GM12865 (cell line): Measurements from ENCODE around the gene MEIS3.

ENCODE experiments used
- DNase-seq: peaks from one replicate; pipeline ENCODE4 v3.0.0; 2010; ENCODE audit warnings: low read depth
- H3K4me3 ChIP-seq: 2 replicates; pipeline ENCODE4 v1.5.1; 2011; ENCODE audit warnings: mild to moderate bottlenecking, low read depth, low read length, control low read depth
- TF ChIP-seq, protein P1 (sequence below): IDR thresholded peaks from 2 replicates; pipeline ENCODE4 v1.5.1; 2011; ENCODE audit warnings: low read length, control low read depth, low read depth, inconsistent platforms; ENCODE audit not compliant: insufficient read depth; ENCODE audit errors: missing control alignments

Gene MEIS3

DNA sequence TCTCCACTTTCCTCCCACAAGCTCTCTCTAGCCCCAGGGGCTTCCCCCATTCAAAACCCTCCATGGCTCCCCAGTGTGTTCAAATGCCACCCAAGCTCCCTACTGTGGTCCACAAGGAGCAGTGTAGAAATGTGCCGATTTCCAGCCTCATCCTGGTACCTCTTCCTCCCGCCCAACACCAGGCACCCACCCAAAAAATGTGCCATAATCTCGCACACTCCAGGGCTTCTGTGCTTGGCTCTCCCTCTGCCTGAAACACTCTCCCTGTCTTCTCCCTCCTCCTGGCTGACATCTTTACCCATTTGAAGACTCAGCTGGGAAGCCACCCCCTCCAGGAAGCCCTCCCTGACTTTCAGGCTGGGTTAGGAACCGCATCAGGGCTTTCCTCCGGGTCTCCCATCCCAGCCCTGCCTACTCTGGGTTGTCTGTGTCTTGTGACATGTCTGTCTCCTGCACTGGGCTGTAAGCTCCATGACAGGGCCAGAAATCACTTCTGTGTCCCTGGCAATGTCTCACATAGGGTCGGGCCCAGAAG, 16.6 kb upstream of the MEIS3 start:
- H3K4me3 ChIP-seq = no peak overlapping the region
- TF ChIP-seq, protein P1, sequence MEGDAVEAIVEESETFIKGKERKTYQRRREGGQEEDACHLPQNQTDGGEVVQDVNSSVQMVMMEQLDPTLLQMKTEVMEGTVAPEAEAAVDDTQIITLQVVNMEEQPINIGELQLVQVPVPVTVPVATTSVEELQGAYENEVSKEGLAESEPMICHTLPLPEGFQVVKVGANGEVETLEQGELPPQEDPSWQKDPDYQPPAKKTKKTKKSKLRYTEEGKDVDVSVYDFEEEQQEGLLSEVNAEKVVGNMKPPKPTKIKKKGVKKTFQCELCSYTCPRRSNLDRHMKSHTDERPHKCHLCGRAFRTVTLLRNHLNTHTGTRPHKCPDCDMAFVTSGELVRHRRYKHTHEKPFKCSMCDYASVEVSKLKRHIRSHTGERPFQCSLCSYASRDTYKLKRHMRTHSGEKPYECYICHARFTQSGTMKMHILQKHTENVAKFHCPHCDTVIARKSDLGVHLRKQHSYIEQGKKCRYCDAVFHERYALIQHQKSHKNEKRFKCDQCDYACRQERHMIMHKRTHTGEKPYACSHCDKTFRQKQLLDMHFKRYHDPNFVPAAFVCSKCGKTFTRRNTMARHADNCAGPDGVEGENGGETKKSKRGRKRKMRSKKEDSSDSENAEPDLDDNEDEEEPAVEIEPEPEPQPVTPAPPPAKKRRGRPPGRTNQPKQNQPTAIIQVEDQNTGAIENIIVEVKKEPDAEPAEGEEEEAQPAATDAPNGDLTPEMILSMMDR = no peak
- no peak for DNase-seq

DNA sequence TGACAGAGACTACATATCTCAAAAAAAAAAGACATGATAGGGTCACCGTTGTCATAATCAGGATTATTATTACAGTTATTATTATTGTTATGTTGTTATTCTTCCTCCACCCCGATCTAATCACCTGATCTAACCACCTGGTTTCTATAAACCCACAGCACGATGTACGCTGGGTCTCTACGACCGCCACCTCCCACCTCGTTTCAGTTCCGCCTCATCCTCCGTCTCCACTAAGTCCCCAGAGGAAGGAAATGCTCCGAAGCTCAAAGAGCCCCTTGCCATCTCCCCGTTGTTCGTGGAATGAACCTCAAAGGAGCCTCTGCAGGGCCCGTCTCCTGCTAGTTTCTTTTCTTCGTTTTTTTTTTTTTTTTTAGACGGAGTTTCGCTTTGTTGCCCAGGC, 15.9 kb upstream of the MEIS3 start:
- TF ChIP-seq, protein P1 = no peak
- no peak overlapping the region for H3K4me3 ChIP-seq
- DNase-seq = peak; percentile 60

DNA sequence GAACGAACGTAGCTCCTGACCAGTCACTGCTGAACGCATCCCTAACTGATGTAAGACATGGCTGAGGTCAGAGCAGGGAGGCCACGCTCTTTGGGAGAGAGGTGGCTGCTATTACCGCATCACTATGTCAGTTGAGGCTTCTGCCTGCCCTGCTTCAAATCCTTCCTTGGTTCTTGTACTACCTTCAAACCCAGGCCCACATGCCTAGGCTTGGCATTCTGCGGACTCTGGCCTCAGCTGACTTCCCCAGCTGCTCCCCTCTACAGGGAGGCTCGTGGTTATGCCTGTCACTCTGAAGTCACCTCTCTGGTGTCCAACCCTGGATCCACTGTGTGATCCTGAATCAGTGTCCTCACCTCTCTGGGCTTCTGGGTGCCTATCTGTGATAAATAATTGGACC, 14.8 kb upstream of the MEIS3 start:
- no peak for DNase-seq
- TF ChIP-seq, protein P1 = no peak
- no peak overlapping the region for H3K4me3 ChIP-seq

DNA sequence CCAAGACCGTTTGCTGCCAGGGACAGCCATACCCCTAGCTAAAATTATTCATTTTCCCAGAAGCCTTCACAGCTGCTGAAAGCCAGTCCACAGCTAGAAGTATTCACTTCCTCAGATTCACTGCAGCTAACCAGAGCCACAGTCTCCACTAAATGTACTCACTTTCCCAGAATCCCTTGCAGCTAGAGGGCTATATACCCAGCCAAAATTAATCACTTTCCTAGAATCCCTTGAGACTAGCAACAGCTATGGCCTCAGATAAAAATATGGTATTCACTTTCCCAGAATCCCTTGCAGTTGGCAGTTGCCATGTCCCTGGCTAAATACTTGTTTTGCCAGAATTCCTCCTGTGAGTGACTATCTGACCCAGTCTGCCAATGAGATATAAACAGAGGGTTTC, 13.8 kb upstream of the MEIS3 start:
- DNase-seq = no peak
- no peak overlapping the region for H3K4me3 ChIP-seq
- TF ChIP-seq, protein P1 = no peak

DNA sequence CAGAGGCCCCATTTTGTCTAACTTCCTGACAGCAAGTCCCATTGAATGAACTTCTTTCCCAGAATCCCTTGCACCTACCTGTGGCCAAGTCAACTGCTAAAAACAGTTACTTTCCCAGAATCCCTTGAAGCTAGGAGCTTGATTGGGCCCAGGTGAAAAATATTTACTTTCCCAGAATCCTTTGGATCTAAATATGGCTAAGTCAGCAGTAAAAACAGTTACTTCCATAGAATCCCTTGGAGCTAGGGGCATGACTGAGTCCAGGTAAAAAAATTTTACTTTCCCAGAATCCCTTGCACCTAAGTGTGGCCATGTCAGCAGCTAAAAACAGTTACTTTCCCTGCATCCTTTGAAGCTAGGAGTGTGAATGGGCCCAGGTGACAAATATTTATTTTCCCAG, 13.2 kb upstream of the MEIS3 start:
- no peak for DNase-seq
- H3K4me3 ChIP-seq = no peak overlapping the region
- TF ChIP-seq, protein P1 = no peak

DNA sequence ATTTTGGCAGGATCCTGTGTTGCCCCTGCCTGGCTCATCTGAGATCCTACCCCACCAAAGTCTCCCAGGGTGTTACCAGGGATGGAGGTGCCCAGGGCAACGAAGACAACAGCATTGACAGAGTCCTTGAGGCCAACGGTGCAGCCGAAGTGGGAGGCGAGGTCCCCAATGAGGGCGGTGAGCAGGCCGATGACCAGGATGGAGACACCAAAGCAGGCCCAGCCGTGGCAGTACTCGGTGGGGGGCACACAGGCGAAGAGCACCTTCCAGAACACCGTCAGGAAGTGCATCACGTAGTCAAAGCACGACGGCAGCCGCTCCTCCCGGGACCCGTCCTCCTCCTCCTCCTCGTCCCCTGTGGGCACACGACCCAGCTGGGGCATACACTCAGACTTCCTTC, 12.8 kb upstream of the MEIS3 start:
- TF ChIP-seq, protein P1 = no peak
- no peak for DNase-seq
- no peak overlapping the region for H3K4me3 ChIP-seq

DNA sequence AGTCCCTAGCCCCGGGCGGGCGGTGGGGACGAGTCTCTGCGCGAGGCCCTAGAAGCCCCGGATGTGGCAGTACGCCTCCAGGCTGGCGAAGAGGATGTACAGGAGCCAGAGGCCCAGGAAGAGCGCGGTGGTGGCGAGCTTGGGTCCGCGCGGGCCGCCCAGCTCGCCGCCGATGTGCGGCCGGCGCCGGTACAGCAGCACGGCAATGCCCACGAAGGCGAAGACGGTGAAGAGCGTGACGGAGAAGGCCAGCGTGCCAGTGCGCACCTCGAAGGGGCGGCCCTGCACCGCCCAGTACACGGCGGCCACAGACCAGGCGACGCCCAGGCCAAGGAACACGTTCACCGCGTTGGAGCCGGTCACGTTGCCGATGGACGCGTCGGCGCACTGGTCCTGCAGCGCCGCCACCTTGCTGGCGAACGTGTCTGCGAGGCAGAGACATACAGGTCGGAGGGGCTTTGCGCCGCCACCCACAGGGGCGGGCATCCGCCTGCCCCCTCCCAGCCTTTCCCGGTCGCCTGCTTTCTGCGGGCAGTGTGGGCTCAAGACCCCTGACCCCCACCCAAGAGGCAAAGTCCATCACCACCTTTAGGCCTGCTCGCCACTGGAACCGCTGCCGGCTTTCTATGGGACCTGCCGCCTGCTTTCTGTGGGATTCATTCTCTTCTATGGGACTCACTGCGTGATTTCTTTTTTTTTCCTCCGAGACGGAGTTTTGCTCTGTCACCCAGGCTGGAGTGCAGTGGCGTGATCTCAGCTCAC, 10.9 kb upstream of the MEIS3 start:
- TF ChIP-seq, protein P1 = no peak
- no peak overlapping the region for H3K4me3 ChIP-seq
- peak; percentile 38 for DNase-seq
